HG02884 (cell line): ENCODE data around the gene SYCE3.
A peak's percentile ranks its signal among the peaks of the same experiment; 100 is the strongest.
"Not testable (repeated sequence)": the region's sequence is repeated elsewhere in the genome, so short reads cannot be mapped to it uniquely, and the experiment has no call there.

ENCODE experiments used
- ATAC-seq: cut with Tn5 transposase; IDR thresholded peaks from one replicate; pipeline ENCODE4 v1.9.1; 2021; ENCODE audit warnings: mild to moderate bottlenecking, moderate library complexity; ENCODE audit not compliant: unreplicated experiment

SYCE3 gene

DNA sequence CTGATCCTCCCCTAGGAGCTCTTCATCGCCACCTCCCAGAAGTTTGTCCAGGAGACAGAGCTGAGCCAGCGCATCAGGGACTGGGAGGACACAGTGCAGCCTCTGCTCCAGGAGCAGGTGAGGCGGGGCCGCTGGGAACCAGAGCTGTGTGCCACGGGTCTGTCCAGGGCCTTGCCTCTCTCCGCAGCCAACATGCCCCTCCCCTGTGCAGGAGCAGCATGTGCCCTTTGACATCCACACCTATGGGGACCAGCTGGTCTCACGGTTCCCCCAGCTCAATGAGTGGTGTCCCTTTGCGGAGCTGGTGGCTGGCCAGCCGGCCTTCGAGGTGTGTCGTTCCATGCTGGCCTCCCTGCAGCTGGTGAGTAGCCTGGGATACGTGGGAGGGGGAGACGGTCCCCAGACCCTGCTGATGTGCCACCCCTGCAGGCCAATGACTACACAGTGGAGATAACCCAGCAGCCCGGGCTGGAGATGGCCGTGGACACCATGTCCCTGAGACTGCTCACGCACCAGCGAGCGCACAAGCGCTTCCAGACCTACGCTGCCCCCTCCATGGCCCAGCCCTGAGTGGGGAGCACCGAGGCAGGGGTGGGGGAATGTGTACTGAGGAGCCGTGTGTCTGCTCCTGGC, 39.8 kb downstream of the SYCE3 start:
- ATAC-seq = no peak

DNA sequence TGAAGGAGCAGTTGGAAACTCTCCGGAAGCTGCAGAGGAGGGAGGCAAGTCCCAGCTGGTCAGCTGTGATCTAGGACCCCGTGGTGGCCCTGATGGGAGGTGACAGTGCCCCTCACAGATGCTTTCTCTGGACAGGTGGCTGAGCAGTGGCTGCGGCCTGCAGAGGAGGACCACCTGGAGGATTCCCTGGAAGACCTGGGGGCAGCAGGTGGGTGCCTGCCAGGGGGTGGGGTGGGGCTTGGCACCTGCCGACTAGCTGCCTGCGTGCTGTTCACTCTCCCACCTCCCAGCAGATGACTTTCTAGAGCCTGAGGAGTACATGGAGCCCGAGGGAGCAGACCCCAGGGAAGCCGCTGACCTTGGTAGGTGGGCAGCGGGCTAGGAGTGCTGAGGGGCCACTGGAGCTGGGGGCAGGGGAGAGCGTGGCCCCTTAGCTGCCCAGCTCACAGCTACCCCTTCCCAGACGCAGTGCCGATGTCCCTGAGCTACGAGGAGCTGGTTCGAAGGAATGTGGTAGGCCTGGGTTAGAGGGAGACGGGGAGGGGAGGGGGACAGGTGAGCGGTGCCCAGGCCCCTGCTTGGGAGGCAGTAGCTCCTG, 40.4 kb downstream of the SYCE3 start:
- ATAC-seq = no peak

DNA sequence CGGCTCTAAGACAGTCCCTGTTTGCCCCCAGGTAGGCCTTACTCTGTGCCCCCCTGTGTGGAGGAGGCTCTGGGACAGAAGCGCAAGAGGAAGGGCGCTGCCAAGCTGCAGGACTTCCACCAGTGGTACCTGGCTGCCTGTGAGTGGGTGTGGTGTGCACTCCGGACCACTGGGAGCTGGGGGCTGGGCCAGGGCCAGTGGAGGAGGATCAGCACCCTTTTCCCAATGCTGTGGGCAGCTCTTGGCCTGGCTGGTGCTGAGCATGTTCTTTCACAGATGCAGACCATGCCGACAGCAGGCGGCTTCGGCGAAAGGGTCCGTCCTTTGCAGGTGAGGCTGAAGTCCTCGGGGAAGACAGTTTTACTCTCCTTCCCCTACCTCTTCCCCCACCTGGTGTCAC, 41.0 kb downstream of the SYCE3 start:
- no peak for ATAC-seq

DNA sequence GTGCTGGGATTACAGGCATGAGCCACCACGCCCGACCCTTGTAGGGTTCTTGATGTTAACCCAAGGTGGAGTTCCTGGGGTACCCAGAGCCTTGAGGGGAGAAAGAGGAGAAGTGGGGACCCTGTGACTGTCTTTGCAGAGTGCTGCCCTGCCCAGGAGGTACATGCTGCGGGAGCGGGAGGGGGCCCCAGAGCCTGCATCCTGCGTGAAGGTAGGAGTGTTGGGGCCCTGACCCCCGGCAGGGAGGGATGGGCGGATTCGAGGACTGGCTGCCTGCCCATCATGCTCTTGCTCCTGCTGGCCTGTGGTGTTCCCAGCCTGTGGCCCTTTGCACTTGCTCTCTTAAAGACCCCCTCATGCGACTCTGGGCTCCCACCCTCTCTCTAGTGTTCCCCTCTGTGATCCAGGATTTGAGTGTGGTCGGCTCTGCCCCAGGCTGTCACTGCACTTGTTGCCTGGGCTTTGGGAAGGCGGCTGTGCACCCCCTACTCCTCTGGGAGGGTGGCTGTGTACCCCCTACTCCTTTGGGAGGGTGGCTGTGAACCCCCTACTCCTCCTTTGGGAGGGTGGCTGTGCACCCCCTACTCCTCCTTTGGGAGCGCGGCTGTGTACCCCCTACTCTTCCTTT, 41.8 kb downstream of the SYCE3 start:
- no peak for ATAC-seq

DNA sequence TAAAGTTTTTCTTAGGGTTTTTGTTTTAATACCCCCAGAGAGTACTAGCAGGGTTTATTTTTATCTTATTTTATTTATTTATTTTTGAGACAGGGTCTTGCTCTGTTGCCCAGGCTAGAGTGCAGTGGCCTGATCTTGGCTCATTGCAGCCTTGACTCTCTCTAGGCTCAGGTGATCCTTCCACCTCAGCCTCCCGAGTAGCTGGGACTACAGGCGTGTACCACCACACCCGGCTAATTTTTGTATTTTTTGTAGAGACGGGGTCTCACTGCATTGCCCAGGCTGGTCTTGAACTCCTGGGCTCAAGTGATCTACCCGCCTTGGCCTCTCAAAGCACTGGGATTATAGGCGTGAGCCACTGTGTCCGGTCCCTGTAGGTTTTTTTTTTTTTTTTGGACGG, 42.5 kb downstream of the SYCE3 start:
- ATAC-seq = not testable (repeated sequence)

DNA sequence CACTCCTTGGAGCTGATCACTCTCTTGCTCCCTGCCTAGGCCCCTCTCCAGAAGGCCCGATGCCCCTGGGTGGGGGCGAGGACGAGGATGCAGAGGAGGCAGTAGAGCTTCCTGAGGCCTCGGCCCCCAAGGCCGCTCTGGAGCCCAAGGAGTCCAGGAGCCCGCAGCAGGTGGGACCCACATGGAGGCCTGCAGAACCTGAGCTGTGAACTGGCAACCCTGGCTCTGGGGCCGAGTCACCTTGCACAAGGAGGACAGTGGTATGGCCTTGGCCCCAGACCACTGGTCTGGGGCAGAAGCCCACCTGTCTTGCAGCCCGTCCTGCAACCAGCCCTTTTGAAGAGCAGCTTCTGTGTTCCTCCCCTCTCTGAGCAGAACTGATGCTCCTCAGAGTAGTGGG, 43.6 kb downstream of the SYCE3 start:
- no peak for ATAC-seq

DNA sequence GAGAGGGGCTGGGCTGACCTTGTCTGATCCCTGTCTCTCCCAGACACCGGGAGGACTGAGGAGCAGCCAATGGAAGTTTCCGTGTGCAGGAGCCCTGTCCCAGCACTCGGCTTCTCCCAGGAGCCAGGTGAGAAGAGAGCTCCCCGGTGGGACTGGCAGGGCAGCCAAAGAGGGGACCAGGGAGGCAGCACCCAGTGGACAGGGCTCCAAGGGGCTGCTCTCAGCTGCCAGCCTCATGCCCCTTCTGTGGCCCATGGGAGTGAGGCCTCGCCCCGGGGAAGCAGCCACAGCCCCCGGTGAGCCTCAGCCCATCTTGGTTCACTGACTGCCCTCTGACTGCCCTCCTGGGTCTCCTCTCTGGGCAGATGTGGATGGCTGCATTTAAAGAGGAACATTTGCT, 44.1 kb downstream of the SYCE3 start:
- ATAC-seq = no peak

DNA sequence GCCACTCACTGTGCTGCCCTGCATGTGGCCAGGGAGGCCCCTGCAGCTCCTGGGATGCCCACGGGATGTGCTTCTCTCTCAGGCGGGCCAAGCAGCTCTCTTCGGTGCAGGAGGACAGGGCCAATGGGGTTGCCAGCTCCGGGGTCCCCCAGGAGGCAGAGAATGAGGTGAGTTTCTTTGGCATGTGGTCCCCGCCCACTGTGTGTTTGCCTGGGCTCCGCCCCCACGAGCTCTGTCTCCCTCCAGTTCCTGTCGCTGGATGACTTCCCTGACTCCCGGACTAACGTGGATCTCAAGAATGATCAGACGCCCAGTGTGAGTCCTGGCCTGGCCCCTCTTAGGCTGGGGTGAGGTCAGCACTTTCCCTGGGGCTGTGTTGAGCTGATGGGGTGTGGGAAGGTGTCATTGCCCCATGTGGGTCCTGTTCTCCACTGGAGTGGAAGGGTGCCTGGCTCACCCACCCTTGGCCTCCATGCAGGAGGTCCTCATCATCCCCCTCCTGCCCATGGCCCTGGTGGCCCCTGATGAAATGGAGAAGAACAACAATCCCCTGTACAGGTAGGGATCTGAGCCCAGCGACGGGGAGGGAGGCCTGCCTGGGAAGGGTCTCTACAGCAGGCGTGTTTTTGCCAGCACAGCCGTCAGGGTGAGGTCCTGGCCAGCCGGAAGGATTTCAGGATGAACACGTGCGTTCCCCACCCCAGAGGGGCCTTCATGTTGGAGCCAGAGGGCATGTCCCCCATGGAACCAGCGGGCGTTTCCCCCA, 45.0 kb downstream of the SYCE3 start:
- no peak for ATAC-seq

DNA sequence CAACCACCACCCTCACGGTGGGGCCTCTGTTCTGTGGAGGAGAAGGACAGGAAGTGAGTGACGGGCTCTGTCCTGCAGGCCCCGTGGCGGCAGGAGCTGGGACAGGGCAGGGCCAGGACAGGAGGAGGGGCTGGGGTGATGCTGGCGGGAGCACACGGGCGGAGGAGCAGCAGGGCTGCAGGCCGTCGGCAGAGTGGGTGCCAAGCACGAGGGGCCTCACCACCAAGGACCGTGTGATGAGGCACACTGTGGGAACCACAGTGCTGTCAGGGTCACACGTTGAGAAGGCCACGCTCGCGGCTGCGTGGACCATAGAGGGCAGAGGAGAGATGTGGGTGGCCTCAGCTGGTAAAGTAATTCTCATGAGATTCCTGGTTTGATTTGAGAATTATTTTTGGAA, 45.8 kb downstream of the SYCE3 start:
- ATAC-seq = no peak

DNA sequence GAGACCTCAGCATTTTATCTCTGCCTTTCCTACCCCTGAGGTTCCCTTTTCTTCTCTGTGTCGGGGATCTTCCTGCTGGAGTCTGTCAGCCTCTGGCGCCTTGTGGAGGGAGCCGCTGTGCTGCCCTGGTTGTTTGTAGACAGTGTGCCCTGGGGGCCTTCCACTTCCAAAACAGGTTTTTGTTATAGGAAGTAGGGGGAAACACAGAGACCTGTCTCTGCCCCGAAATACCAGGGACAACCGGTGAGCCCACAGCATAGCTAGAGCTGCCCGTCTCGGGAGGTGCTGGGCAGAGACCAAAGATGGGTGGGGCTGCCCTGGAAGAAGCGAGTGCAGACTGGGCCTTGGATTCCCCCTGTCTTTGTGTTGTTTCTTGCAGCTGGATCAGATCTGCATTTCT, 46.7 kb downstream of the SYCE3 start:
- ATAC-seq = no peak

DNA sequence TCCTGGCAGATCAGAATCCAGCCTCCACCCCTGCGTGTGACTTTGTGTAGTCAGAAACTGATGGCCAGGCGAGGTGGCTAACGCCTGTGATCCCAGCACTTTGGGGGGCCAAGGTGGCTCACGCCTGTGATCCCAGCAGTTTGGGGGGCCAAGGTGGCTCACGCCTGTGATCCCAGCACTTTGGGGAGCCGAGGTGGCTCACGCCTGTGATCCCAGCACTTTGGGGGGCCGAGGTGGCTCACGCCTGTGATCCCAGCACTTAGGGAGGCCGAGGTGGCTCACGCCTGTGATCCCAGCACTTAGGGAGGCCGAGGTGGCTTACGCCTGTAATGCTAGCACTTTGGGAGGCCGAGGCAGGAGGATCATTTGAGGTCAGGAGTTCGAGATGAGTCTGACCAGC, 49.5 kb downstream of the SYCE3 start:
- ATAC-seq = no peak

DNA sequence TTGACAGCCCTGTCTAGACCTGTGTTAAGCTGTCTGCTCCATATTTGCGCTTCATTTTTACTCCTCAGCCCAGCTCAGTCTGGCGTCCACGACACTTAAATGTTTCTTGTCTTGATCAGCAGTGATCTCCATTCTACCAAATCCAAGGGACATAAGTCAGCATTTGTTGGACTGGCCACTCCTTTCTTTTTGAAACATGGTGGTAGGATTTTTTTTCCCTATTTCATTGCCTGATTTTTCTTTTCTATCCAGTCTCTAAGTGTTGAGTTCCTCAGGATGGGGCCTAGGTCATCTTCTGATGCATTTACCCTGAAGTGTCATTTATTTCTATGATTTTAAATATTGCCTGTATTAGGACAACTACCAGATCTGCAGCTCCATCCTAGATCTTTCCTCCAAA, 53.8 kb downstream of the SYCE3 start:
- ATAC-seq = no peak

DNA sequence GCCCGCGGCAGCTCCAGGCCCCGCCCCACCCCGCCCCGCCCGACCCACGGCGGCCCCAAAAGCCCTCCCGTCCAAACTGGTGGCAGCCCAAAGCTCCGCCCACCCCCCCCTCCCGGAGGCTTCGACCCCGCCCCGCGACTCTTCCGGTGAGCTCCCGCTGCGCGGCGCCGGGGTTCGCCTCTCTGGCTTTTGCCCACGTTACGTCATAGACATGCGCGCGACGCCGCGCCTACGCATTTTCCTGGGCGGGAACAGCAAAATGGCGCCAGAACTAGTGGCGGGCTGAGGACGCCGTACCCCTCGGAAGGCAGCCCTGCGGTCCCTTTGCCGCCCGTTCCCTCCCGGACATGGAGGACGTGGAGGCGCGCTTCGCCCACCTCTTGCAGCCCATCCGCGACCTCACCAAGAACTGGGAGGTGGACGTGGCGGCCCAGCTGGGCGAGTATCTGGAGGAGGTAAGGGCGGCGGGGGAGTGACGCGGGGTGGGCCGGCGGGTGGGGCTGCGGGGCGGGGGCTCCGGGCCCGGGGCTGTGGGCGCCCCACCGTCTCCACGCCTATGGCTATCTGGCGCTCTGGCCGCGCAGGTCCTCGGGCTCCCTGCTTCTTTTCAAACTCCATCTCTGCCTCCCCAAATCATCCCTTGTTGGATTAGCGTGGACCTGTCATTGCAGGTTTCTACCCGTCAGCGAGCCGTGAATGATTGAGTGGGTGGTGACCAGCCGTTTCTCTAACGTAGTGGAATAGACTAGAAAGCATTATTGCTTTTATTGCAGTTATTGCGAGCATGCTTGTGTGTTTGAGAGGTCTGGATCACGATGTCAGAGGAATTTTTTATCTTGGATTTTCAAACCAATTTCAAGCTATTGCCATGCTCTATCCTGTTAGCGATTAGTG, 54.5 kb downstream of the SYCE3 start, which contains the start of gene NCAPH2:
Gene NCAPH2, plus strand, starts transcription at position 234 of the 894 bp plus-strand sequence. Its CDS starts 114 bp downstream, at position 348.
- ATAC-seq = peak; percentile 70

DNA sequence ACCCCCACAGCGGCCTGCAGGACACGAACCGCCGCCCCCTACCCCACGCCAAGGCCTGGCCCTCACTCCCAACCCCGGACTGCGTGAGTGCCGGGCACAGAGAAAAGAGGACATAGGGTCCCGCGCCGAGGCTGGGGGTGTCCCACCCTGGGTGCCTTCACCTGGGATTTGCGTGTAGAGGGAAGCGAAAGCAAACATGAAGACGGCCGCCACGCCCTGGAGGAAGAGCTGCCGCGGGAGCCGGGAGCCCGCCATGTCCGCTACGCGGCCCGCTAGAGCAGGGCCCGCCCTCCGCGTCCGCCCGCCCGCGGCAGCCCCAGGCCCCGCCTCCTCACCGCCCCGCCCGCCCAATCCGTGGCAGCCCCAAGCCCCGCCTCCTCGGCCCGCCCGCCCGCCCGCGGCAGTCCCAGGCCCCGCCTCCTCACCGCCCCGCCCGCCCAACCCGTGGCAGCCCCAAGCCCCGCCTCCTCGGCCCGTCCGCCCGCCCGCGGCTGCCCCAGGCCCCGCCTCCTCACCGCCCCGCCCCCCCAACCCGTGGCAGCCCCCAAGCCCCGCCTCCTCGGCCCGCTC, 55.2 kb downstream of the SYCE3 start, which contains the start of gene LMF2:
Gene LMF2, minus strand, starts transcription at position 282 of the 570 bp plus-strand sequence. Its CDS starts 27 bp downstream, at position 255.
- ATAC-seq = peak; percentile 47

DNA sequence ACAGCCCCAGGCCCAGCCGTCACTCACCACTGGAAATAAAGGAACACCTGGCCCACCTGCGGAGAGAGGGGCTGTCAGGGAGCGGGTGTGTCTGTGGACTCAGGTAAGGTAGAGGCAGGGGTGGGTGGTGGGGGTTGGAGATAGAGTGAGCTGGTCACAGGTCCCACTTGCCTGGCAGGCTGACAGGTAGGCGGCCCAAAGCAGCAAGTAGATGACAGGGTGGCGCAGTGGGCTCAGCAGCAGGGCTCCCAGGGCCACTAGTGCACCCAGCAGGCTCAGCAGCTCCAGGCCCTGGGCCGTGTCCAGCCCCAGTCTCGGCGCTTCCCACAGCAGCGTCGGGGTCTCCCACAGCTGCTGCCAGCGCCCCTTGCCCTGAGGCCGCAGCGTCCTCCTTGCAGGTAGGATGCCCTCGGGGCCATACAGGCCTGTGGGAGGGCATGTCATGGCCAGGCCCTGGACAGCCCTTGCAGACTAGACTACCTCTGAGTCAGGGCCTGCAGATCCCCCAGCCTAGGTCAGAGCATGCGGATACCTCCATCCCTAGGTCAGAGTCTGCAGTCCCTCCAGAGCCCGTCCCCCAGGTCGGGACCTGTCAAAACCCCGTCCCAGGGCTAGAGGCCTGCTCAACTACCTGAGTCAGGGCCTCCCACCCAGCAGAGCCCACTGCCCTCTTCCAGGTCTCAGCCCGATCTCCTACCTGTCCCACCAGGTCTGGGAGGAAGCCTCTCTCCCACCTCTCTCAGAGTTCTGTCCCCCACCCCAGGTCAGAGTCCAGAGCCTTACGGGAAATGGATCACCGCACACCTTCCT, 55.9 kb downstream of the SYCE3 start:
- ATAC-seq = no peak

DNA sequence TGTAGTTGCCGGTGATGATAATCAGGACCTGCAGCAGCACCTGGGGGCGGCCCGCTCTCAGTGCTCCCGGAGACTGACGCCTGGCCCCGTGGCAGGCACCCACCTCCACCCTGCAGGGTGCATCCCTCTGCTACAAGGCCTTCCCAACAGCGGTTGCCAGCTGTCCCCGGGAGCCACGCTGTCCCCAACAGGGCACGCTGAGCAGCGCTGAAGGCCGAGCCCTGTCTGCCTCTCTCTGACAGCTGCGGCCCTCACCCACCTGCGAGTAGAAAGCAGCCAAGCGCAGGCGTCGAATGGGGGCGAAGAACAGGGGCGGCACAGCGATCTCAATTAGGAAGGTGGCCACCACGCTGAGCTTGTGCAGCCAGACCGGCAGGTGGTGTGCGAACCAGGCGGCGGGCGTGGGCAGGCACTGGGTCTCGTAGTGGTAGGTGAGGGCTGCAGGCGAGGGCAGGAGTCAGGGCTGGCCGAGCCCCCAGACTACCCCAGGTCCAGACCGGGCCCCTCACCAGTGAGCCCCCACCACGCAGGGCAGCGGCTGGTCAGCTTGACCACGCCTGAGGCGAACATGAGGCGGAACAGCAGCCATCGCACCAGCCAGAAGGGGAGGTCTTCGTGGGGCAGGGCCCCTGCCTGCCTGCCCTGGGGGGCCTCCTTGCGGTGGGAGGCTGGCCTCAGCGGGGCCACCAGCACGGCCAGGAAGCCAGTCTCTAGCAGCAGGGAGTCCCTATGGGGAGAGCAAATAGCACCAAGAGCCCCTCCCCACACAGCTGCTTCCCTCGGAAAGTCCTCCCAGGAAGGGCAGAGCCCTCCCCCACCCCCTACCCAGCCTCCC, 56.7 kb downstream of the SYCE3 start:
- ATAC-seq = no peak

DNA sequence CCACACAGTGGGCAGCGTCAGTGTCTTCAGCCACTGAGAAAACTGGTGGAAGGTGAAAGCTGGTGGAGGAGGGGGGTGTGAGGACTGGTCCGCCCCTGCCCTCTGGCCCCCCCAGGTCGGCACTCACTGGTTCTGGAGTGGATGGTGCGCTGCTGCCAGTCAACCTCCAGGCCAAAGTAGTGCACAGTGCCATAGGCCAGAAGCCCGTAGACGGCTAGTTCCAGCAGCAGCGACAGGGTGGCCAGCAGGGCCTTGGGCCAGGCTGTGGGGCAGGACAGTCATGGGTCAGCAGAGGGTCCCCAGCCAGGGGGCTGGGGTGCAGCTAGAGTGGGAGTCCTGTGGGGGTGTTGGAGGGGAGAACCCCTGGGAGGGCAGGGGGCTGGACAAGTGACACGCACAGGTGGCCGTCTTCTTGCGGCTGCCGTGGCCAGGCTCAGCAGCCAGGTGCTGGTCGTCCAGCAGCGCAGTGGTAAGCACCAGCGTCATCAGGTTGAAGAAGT, 57.4 kb downstream of the SYCE3 start:
- no peak for ATAC-seq
